ENCODE measurements around the gene PRRG3.

PRRG3 gene

DNA sequence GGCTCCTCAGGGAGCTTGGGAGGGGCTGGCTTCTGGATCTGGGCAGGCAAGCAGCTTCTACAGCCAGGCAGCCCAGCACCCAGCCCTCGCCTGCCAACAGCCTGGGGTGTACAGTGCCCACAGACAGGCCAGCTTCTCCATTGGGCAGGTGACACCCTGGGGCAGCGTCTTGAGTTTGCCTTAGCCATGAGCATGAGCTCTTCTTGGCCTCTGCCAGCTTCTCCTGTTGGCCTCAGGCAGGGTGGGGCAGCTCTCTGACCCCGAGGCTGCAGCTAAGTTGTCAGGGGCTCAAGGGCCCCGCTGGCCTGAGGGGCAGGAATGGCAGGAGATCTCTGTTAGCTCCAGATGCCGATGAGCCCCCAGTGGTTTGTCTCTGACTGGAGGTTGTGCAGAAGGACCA, 31.5 kb downstream of the PRRG3 start:
- Histone ChIP-seq H3K9ac (ENCODE audit: insufficient read length) (no peak overlapping the region), H3K4me3 (no peak overlapping the region), H3K27ac (no peak overlapping the region), H3K36me3 (ENCODE audit: insufficient read depth, low read length) (no peaks in the 10 kb centered on the region), H3K9me3 (ENCODE audit: low read depth, low read length) (no peaks in the 10 kb centered on the region)
- no peak for DNase-seq (ENCODE audit: low read depth, low spot score)
- TF ChIP-seq POLR2AphosphoS5 (IDR thresholded peaks at IDR 0.05; ENCODE audit: borderline replicate concordance, low read depth, low read length) (no peak), FOXP2 (optimal IDR thresholded peaks at IDR 0.05; ENCODE audit: control extremely low read depth, extremely low read length, insufficient read depth) (no peak), EZH2 (IDR thresholded peaks at IDR 0.05) (no peak)

DNA sequence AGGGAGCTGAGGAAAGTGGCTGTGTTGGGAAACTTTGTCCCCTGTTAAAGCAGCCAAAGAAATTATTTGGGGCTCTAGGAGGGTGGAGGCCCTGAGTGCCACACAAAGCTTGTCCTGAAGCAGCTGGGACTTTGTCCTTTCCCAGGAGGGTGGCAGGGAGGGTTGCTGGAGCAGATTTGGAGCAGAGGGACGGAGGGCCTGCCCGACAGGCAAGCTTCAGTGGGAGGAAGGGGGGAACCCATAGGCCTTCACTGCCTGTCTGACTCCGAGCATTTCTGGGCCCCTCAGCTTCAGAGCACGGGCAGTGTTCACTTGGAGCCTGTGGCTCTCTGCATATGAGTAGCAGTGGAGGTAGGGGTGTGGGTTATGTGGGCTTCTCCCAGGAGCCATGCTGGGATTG, 32.1 kb downstream of the PRRG3 start:
- TF ChIP-seq FOXP2 (optimal IDR thresholded peaks at IDR 0.05; ENCODE audit: control extremely low read depth, extremely low read length, insufficient read depth) (no peak), EZH2 (IDR thresholded peaks at IDR 0.05) (no peak), POLR2AphosphoS5 (IDR thresholded peaks at IDR 0.05; ENCODE audit: borderline replicate concordance, low read depth, low read length) (no peak)
- H3K4me3 ChIP-seq: no peak overlapping the region
- no peak overlapping the region for H3K27ac ChIP-seq
- H3K9me3 ChIP-seq (ENCODE audit: low read depth, low read length): no peaks in the 10 kb centered on the region
- no peak overlapping the region for H3K9ac ChIP-seq (ENCODE audit: insufficient read length)
- DNase-seq (ENCODE audit: low read depth, low spot score): no peak
- H3K36me3 ChIP-seq (ENCODE audit: insufficient read depth, low read length): no peaks in the 10 kb centered on the region

DNA sequence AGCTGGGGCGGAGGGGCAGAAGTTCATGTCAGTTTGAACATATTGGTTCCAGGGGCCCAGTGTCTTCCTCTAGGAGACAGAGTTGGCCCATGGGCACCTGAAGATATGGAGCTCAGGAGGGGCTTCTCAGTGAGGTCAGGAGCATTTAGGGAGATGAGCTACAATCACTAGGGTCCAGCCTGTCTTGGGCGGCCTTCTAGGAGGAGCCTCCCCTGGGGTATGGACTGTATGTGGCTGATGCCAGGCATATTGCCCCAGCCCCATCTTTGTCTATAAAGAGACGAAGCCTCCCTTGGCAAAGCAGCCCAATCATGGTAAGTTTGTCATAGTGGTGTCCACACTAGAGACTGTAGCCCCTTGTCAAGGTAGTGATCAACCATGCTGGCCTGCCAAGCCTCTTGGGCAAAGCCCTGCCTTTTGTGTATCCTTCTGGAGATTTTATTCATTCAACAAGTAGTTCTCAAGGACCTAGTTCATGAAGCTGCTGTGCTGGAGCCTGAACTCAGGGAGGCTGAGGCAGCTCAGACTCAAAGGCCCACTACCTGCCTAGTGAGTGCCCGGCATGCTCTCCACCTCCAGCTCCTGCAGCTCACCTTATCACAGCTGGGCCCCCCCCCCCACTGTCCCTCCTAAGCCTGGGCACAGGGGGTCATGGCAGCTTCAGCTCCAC, 33.9 kb downstream of the PRRG3 start:
- Histone ChIP-seq H3K36me3 (ENCODE audit: insufficient read depth, low read length) (no peaks in the 10 kb centered on the region), H3K9ac (ENCODE audit: insufficient read length) (no peak overlapping the region), H3K27ac (no peak overlapping the region), H3K9me3 (ENCODE audit: low read depth, low read length) (no peaks in the 10 kb centered on the region), H3K4me3 (no peak overlapping the region)
- DNase-seq (ENCODE audit: low read depth, low spot score): no peak
- TF ChIP-seq EZH2 (IDR thresholded peaks at IDR 0.05): no peak

DNA sequence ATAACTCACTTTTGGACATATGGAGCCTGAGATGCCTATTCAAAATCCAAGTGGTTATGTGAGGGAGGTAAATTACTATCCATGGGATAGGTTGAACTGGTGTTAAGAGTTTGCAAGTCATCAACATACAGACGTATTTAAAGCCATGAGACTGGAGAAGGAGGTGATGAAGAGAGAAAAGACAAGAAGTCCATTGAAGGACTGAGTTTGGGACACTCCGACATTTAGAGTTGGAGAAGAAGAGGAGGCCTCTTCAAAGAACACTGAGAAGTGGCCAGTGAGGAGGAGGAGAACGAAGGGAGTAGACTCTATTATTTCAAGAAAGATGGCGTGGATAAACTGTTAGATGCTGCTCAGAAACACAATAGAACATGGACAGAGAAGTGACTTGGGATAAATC, 39.2 kb downstream of the PRRG3 start, which contains the start of gene CNGA2:
TSS of gene CNGA2 (plus strand) at position 301 of the 400 bp plus-strand sequence. CDS start 3,738 bp downstream, outside the sequence.
- no peak within 1 kb of the TSS for H3K9ac ChIP-seq (ENCODE audit: insufficient read length)
- TF ChIP-seq FOXP2 (optimal IDR thresholded peaks at IDR 0.05; ENCODE audit: control extremely low read depth, extremely low read length, insufficient read depth) (no peak), EZH2 (IDR thresholded peaks at IDR 0.05) (no peak), POLR2AphosphoS5 (IDR thresholded peaks at IDR 0.05; ENCODE audit: borderline replicate concordance, low read depth, low read length) (no peak)
- DNase-seq (ENCODE audit: low read depth, low spot score): no peak
- no peaks in the 10 kb centered on the region for H3K9me3 ChIP-seq (ENCODE audit: low read depth, low read length)
- no peaks in the 10 kb centered on the region for H3K36me3 ChIP-seq (ENCODE audit: insufficient read depth, low read length)
- H3K4me3 ChIP-seq: no peak within 1 kb of the TSS
- no peak within 1 kb of the TSS for H3K27ac ChIP-seq

DNA sequence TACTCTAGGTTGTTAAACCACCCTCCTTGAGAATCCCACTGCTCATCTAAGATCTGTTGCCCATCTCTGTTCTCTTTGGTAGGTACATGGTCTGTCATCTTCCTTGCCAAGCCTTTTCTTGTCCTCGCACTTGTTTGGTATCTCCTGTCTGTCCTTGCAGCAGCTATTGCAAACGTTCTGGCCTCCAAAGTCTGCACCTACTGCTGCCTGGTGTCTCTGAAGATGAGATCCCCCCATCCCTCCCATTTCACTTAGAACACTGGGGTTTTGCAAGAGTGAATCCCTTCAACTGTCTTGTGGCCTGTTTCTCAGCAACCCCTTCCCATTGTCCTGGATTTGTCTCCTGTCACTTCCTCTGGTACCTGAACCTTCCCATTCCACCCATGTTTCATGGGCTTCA, 40.0 kb downstream of the PRRG3 start:
- Histone ChIP-seq H3K9me3 (ENCODE audit: low read depth, low read length) (no peaks in the 10 kb centered on the region), H3K9ac (ENCODE audit: insufficient read length) (no peak overlapping the region), H3K4me3 (no peak overlapping the region), H3K27ac (no peak overlapping the region), H3K36me3 (ENCODE audit: insufficient read depth, low read length) (no peaks in the 10 kb centered on the region)
- DNase-seq (ENCODE audit: low read depth, low spot score): no peak
- no peak for TF ChIP-seq FOXP2 (optimal IDR thresholded peaks at IDR 0.05; ENCODE audit: control extremely low read depth, extremely low read length, insufficient read depth)
- no peak for TF ChIP-seq POLR2AphosphoS5 (IDR thresholded peaks at IDR 0.05; ENCODE audit: borderline replicate concordance, low read depth, low read length)
- TF ChIP-seq EZH2 (IDR thresholded peaks at IDR 0.05): no peak

DNA sequence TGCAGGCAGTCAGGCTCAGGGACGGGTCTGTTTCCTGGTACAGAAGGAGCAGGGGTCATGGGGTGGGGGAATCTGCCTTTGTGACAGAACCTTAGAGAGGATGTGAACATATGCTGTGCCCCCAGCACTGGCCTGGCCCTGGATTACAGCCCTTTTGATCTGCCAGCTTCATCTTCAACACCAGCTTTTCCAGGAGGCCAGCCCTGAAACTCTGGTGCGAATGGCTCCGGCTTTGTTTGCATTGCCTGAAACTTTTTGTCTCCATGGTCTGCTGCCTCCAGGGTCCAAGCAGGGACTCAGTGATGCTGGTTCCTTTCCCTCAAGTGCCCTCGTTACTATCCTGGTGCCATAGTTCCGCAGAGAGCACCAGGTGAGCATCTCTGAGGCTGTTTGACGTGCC, 41.4 kb downstream of the PRRG3 start:
- Histone ChIP-seq H3K36me3 (ENCODE audit: insufficient read depth, low read length) (no peaks in the 10 kb centered on the region), H3K9me3 (ENCODE audit: low read depth, low read length) (no peaks in the 10 kb centered on the region), H3K9ac (ENCODE audit: insufficient read length) (no peak overlapping the region), H3K4me3 (no peak overlapping the region), H3K27ac (no peak overlapping the region)
- no peak for DNase-seq (ENCODE audit: low read depth, low spot score)
- TF ChIP-seq EZH2 (IDR thresholded peaks at IDR 0.05): no peak
- no peak for TF ChIP-seq POLR2AphosphoS5 (IDR thresholded peaks at IDR 0.05; ENCODE audit: borderline replicate concordance, low read depth, low read length)
- no peak for TF ChIP-seq FOXP2 (optimal IDR thresholded peaks at IDR 0.05; ENCODE audit: control extremely low read depth, extremely low read length, insufficient read depth)

DNA sequence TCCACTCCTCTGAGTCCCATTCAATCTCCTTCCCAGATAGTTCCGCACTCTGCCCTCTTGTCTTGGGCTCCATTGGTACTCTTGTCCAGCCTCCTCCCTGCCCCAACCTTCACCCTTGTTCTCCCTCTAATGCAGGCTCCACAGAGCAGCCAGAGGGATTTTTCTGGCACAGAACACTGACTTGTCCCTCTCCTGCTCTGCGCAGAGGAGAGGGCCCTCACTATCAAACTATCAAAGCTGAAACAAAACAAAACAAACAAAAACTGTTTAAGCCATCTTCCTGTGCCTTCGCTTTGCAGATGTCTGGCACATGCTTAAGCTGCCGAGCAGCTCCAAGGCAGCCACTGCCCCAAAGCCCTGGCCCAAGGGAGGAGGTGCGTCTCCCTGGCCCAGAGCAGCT, 42.2 kb downstream of the PRRG3 start:
- no peak for DNase-seq (ENCODE audit: low read depth, low spot score)
- TF ChIP-seq FOXP2 (optimal IDR thresholded peaks at IDR 0.05; ENCODE audit: control extremely low read depth, extremely low read length, insufficient read depth): no peak
- TF ChIP-seq EZH2 (IDR thresholded peaks at IDR 0.05): no peak
- no peak for TF ChIP-seq POLR2AphosphoS5 (IDR thresholded peaks at IDR 0.05; ENCODE audit: borderline replicate concordance, low read depth, low read length)
- no peak overlapping the region for H3K27ac ChIP-seq
- H3K4me3 ChIP-seq: no peak overlapping the region
- no peaks in the 10 kb centered on the region for H3K9me3 ChIP-seq (ENCODE audit: low read depth, low read length)
- no peak overlapping the region for H3K9ac ChIP-seq (ENCODE audit: insufficient read length)
- H3K36me3 ChIP-seq (ENCODE audit: insufficient read depth, low read length): no peaks in the 10 kb centered on the region

DNA sequence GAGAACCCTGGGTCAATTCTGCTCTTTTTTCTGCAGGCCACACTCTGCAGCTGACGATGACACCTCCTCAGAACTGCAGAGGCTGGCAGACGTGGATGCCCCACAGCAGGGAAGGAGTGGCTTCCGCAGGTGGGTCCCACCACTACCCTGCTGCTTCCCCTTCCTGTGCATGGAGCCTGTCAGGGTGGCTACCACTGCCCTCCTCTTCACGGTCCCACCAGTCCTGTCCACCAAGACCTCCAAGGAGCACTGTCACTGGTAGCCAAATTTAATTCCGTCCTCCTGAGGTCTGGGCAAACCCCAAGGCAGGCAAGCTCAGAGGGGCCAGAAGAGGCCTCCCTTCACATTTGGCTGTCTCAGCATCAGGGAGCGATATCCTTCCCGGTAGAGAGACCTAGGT, 43.5 kb downstream of the PRRG3 start:
- H3K27ac ChIP-seq: no peak overlapping the region

DNA sequence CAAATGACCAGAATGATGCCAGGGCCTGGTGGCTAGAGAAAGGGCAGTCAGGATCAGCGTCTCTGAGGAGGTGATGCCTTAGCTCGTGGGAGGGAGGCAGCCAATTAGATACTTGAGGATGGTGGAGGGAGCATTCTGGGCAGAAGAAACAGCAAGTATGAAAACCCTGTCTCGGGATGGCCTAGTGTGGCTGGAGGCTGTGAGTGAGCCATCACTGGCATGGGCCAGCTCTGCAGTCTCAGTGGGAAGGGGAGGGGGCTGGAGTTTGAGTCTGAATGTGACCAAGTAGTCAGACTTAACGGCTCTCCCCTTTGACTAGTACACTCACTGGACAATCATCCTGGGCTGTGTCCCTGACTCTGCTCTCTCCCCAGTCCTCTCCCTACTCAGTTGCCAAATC, 46.3 kb downstream of the PRRG3 start:
- H3K4me3 ChIP-seq: no peak overlapping the region
- no peak overlapping the region for H3K27ac ChIP-seq
- no peaks in the 10 kb centered on the region for H3K36me3 ChIP-seq (ENCODE audit: insufficient read depth, low read length)
- H3K9me3 ChIP-seq (ENCODE audit: low read depth, low read length): no peaks in the 10 kb centered on the region
- no peak for TF ChIP-seq FOXP2 (optimal IDR thresholded peaks at IDR 0.05; ENCODE audit: control extremely low read depth, extremely low read length, insufficient read depth)
- no peak for TF ChIP-seq EZH2 (IDR thresholded peaks at IDR 0.05)
- TF ChIP-seq POLR2AphosphoS5 (IDR thresholded peaks at IDR 0.05; ENCODE audit: borderline replicate concordance, low read depth, low read length): no peak
- DNase-seq (ENCODE audit: low read depth, low spot score): no peak
- H3K9ac ChIP-seq (ENCODE audit: insufficient read length): no peak overlapping the region

More for the DNA sequence above, 43.5 kb downstream of the PRRG3 start:
- no peak for TF ChIP-seq FOXP2 (optimal IDR thresholded peaks at IDR 0.05; ENCODE audit: control extremely low read depth, extremely low read length, insufficient read depth)
- no peak for TF ChIP-seq EZH2 (IDR thresholded peaks at IDR 0.05)
- TF ChIP-seq POLR2AphosphoS5 (IDR thresholded peaks at IDR 0.05; ENCODE audit: borderline replicate concordance, low read depth, low read length): no peak
- Histone ChIP-seq H3K4me3 (no peak overlapping the region), H3K9ac (ENCODE audit: insufficient read length) (no peak overlapping the region), H3K9me3 (ENCODE audit: low read depth, low read length) (no peaks in the 10 kb centered on the region), H3K36me3 (ENCODE audit: insufficient read depth, low read length) (no peaks in the 10 kb centered on the region)
- no peak for DNase-seq (ENCODE audit: low read depth, low spot score)

Data from SK-N-MC (cell line).